Measurements from ENCODE around the gene SUN1.
A peak's percentile ranks its signal among the peaks of the same experiment; 100 is the strongest.
"Not testable (repeated sequence)": the region's sequence is repeated elsewhere in the genome, so short reads cannot be mapped to it uniquely, and the experiment has no call there.

SUN1 gene

DNA sequence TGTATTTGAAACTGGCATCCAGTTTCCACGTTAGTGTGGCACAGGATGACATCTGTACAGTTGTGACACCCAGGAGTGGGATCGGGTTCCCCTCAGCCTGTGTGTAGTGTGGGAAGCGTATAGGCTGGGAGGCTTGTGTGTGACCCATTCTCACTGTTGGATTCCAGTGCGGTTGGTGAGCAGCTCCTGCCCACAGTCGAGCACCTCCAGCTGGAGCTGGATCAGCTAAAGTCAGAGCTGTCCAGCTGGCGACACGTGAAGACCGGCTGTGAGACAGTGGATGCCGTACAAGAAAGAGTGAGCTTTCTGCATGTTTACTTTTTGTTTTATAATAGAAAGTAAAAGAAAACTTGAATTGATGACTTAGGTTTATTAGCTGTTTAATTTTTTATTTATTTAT, 25.4 kb downstream of the SUN1 start:
- no peak for DNase-seq

GRCh38 chr7:859359-860030, 27.2 kb downstream of the SUN1 start:
- DNase-seq, result no peak

GRCh38 chr7:860149-860548, 27.9 kb downstream of the SUN1 start:
- DNase-seq, result no peak

DNA sequence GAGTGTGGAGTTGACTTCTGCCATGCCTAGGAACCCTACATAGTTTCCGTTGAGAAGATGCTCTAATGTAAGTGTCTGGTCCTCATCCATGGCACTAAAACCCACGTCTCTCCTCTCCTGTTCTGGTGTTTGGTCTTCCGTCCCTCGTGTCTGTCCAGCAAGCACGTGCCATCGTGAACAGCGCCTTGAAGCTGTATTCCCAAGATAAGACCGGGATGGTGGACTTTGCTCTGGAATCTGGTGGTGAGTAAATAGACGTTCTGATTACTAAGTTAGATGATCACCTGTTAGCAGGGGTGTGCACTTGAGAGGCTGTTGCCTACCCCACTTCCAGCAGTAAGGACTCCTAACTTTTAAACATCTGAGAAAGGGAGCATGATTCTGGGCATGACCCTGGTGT, 28.9 kb downstream of the SUN1 start:
- no peak for DNase-seq

DNA sequence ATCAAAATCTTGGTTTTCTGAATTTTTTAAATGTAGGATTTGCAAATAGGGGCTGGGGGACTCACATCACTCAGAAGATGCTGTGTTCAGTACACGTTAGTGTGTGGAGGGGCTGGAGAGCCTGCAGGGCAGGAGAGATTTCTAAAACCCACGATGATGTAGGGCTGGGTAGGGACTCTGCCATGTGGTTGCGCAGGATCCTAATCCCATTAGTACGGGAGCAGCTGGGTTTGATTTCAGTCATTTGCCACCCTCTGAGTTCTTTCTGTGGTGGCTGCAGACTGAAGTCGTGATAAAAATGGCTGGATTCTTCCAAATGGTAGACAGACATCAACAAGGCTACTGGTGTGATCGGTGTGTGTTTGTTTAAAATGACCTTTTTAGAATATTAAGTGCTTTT, 29.9 kb downstream of the SUN1 start:
- DNase-seq, result no peak

DNA sequence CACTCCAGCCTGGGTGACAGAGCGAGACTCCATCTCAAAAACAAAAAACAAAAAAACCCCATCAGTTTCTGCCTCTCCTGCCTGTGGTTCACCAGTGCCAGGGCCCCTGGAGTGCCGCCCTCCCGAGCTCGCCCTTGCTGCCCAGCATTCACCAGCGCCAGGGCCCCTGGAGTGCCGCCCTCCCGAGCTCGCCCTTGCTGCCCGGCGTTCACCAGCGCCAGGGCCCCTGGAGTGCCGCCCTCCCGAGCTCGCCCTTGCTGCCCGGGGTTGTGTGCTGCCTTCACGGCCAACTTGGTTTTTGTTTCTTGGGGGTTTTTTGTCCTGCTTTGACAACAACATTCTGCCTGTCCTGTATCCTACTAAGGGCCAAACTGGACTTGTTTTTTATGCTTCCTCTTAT, 30.8 kb downstream of the SUN1 start:
- no peak for DNase-seq

DNA sequence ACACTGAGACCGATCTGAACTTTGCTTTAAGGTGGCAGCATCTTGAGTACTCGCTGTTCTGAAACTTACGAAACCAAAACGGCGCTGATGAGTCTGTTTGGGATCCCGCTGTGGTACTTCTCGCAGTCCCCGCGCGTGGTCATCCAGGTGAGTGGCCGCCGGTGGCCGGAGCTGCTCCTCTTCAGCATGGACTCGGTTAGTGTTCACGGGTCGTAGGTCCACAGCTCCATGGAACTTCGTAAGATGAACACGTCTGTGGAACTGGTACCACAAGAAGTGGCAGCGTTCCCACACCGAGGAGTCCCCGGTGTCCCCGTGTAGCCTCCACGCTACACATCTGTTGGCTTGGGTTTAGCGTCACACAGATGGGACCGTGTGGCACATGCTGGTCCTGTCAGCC, 33.6 kb downstream of the SUN1 start:
- no peak for DNase-seq

DNA sequence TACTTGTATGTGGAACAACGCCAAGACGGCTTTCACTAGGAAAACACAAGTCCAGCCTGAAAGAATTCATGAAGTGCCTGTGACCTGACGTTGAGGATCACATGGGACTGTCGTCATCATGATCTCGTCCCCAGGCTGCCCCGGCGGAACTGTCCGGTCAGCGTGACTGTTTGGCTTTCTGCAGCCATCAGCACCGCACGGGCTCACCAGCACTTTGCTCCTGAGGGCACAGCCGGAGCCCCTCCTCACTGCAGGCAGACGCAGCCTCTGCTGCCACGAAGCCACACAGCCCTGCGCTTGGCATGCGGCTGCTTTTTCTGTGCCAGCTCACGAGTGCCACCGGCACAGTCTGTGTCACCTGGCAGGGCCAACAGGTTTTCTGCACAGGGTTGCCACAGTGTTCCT, 34.7 kb downstream of the SUN1 start:
- DNase-seq, result no peak

- DNase-seq, result no peak
Observed at GRCh38 chr7:867406-868188, 35.3 kb downstream of the SUN1 start.

DNA sequence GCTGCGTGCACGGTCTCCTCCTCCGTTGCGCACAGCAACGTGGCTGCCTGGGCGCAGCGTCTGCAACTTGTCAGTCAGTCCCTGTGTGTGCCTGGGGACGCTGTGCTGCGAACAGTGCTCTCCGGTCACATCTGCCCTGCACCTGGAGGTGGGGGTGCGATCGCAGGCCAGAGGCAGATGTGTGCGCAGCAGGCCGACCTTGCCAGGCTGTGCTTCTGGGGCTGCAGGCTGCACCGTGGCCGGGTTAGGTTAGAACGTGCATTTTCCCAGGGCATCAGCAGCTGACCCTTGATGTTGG, 35.9 kb downstream of the SUN1 start:
- DNase-seq, result no peak

DNA sequence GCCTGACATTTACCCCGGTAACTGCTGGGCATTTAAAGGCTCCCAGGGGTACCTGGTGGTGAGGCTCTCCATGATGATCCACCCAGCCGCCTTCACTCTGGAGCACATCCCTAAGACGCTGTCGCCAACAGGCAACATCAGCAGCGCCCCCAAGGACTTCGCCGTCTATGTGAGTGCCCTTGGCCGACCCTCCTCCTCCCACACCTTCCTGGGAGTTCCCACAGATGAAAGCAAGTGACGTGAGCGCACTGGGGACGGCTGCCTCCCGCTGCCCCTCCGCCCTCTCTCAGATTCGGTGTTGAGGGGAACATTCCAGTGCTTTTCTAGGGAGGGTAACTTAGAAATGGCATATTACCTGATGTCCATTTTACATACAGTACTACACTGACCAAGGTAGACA, 37.1 kb downstream of the SUN1 start:
- DNase-seq, result no peak

- DNase-seq, result no peak
Observed at GRCh38 chr7:871900-872537, 39.7 kb downstream of the SUN1 start.

DNA sequence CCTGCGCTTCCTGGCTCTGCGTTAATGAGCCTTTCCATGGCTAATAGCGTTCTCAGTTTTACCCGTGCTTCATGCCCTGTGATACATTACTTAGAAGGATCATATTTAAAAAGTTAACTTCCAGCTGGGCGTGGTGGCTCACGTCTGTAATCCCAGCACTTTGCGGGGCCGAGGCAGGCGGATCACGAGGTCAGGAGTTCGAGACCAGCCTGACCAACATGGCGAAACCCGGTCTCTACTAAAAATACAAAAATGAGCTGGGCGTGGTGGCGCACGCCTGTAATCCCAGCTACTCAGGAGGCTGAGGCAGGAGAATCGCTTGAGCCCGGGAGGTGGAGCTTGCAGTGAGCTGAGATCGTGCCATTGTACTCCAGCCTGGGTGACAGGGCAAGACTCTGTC, 40.4 kb downstream of the SUN1 start:
- DNase-seq, result not testable (repeated sequence)

DNA sequence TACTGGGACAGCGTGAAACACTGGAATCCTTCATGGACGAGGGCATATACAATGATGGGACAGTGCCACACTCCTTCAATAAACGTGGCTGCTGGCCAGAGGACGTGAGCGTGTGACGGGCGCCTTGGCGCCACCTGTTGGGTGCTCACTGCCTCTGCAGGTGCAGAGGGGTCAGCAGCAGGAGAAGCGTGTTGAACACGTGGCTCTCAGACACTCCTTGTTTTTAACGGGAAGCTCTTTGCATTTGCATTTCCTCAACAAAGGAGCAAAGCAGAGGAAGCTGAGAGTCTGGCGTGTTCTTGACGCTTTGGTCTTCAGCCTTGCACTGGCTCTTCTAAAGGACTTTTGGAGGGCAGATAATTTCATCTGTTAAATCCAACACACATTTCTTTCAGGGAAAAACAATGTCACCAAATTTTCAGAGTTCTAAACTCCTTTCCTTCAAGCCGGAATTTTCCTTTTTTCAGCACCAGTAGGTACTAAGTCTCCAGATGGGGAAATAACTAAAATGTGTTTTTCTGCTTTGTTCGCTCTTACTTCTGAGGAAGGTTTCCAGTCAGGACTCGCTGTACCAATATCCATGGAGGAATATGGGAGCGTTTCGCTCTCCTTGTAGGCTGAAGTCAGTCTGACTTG, 41.2 kb downstream of the SUN1 start:
- DNase-seq, result peak; percentile 63

DNA sequence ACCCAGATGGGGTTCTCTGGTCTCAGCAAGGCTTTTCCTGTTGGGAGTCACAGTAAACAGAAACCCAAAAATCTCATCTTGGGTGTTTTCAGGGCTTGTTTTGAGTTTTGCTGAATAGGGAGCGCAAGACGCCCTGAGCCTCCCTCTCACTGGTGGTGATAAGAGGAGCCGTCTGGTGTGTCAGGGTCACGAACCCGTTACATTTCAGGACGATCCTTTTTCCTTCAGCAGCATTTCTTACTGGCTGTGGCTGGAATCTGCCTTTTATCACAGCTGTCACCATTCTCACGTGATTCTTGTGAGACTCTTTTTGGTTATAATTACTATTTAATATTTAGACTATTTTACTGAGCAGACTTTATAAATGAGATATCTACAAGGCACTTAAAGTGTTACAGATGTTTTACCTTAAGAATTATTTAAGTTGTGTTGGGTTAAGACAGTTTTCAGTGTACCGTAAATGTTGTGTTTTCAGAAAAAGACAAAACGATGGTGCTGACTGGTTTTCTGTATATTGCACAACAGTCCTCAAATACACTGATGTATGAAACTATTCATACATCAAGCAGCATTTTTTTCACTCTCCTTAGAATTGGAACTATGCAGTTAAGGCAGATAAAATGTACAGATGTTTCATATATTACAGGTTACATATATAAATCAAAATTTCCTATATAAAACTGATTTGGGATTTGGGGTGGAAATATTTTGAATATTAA, 41.9 kb downstream of the SUN1 start:
- DNase-seq, result no peak

GRCh38 chr7:875051-875450, 42.8 kb downstream of the SUN1 start:
- no peak for DNase-seq

GRCh38 chr7:875476-876076, 43.3 kb downstream of the SUN1 start:
- no peak for DNase-seq

DNA sequence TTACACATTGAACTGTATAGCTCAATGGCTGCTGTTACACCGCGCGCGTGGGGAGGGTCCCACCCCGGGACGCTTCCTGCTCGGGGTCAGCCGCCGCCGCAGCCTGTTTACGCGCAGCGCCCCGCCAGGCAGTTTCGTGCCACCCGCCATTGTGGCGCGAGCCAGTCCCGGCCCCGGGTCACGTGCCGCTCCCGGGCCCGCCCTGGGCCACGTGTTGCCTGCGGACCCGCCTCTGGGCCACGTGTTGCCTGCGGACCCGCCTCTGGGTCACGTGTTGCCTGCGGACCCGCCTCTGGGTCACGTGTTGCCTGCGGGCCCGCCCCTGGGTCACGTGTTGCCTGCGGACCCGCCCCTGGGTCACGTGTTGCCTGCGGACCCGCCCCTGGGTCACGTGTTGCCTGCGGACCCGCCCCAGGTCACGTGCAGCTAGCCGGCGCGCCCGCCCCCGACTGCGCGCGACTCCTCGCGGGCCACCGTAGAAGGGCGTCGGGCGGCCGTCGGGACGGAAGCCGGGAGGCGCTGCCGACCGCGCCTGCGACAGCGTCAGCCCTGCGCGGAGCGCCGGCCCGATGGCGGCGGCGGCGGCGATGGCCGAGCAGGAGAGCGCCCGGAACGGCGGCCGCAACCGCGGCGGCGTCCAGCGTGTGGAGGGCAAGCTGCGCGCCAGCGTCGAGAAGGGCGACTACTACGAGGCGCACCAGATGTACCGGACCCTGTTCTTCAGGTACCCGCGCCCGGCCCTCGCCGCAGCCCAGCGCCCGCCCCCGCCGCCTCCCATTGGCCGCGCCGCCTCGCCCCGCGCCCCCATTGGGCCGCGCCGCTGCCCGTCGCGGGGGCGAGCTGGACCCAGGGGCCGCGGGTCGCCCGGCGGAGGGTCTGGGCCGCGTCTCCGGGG, 44.0 kb downstream of the SUN1 start, which contains the start of gene GET4:
GET4 (plus strand) TSS at position 478 of the 895 bp plus-strand sequence; CDS start at position 570, 92 bp downstream.
- DNase-seq, result peak; percentile 96

DNA sequence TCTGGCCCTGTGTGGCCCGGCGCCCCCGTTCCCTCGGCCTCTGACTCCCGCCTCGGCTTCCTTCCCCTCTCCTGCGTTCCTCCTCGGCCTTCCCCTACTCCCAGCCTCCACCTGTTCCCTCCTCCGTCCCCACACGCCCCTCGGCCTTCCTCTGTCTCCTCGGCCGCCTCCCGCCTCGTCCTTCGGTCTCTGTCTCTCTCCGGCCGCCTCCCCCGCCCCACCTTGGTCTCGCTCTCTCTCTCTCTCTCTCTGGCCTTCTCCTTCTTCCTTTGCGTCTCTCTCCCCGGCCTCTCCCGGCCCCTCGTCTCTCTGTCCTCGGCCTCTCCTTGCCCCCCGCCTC, 44.7 kb downstream of the SUN1 start:
- DNase-seq, result no peak

GRCh38 chr7:877312-878232, 45.3 kb downstream of the SUN1 start:
- DNase-seq, result peak; percentile 22

DNA sequence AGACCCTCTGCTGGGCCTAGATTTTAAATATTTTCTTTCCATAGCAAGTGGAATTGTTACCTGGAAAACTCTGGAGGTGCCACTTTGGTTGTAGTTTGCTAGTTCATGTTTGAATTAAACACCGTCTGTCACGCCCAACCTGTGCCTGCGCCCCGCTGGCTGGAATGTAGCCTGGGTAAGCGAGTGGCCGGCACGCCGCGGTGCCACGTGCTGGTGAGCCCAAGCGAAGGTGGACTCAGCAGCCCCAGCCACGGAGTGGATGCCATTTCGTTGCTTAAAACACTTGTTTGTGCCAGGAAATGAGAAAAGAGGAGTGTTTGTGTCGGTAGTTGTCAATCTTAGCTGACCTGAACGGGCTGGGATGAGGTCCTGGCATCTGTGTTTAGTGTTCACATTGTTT, 46.8 kb downstream of the SUN1 start:
- DNase-seq, result no peak

Measured in activated CD4-positive, alpha-beta T cell treated with anti-CD3 and anti-CD28 coated beads, Interleukin-2, amount 50 U/mL, for 1 hour (primary cell).